Calu3 (cell line): ENCODE measurements around the gene MED27. TPM values are rescaled to one million over a fixed set of nuclear protein-coding genes. Genes with fewer than 3 reads are reported as not detected.
"Not testable (repeated sequence)": the region's sequence is repeated elsewhere in the genome, so short reads cannot be mapped to it uniquely, and the experiment has no call there.

ENCODE experiments used
- BruUV-seq: library from RNA; stranded (reverse); fragments of 400-500 nt; replicated peaks from 2 replicates; lab custom pipeline; 2021; lab: Mats Ljungman, UMichigan
- CTCF ChIA-PET: fragments of 300-600 bp; sonication (Branson Sonifier 250); formaldehyde crosslinking; loops from one replicate; lab custom pipeline; 2022; ENCODE audit warnings: antibody characterized with exemption; lab: Charles Lee
- DNase-seq: peaks from one replicate; pipeline ENCODE4 v3.0.0; 2022
- H3K27ac Mint-ChIP-seq: one replicate; pipeline ENCODE4 v1.8.0; 2022; ENCODE audit warnings: mixed read lengths; ENCODE audit not compliant: unreplicated experiment
- H3K27me3 Mint-ChIP-seq: one replicate; pipeline ENCODE4 v1.8.0; 2022; ENCODE audit warnings: mixed read lengths; ENCODE audit not compliant: unreplicated experiment
- H3K36me3 Mint-ChIP-seq: one replicate; pipeline ENCODE4 v1.8.0; 2022; ENCODE audit warnings: mild to moderate bottlenecking, moderate library complexity, mixed read lengths; ENCODE audit not compliant: insufficient read depth, unreplicated experiment
- H3K4me1 Mint-ChIP-seq: one replicate; pipeline ENCODE4 v1.8.0; 2022; ENCODE audit warnings: mild to moderate bottlenecking, low read depth, mixed read lengths; ENCODE audit not compliant: unreplicated experiment
- H3K4me3 Mint-ChIP-seq: one replicate; pipeline ENCODE4 v1.8.0; 2022; ENCODE audit warnings: mild to moderate bottlenecking, low read depth, moderate library complexity, mixed read lengths; ENCODE audit not compliant: unreplicated experiment
- H3K9me3 Mint-ChIP-seq: one replicate; pipeline ENCODE4 v1.8.0; 2022; ENCODE audit warnings: low read depth, mixed read lengths; ENCODE audit not compliant: unreplicated experiment
- CTCF ChIP-seq: fragments of 200-600 bp; IDR thresholded peaks from one replicate; pipeline ENCODE4 v1.8.0; 2022; ENCODE audit warnings: antibody characterized with exemption; ENCODE audit not compliant: unreplicated experiment
- intact Hi-C: fragments of 100-400 bp; cut with micrococcal nuclease; formaldehyde crosslinking; loops from one replicate; pipeline ENCODE4 v1.10.0; 2022; ENCODE audit not compliant: unreplicated experiment
- total RNA-seq: library from RNA; stranded (reverse); gene quantifications from 2 replicates; pipeline ENCODE4 v1.2.3, GENCODE V29; 2022

Gene MED27
- total RNA-seq, 1 experiment from 2014 or later, result 19.3 TPM

GRCh38 chr9:132062806-132063205 is 16.9 kb downstream of the MED27 start:
- no peaks in the 10 kb centered on the region for H3K27me3 Mint-ChIP-seq
- TF ChIP-seq CTCF, result no peak
- intact Hi-C loops, result no loop called here
- no peaks in the 10 kb centered on the region for H3K4me1 Mint-ChIP-seq
- H3K27ac Mint-ChIP-seq, result no peak overlapping the region
- peaks cover 3% of the 10 kb centered on the region for H3K9me3 Mint-ChIP-seq
- CTCF ChIA-PET, result no interaction called here
- no peaks in the 10 kb centered on the region for H3K36me3 Mint-ChIP-seq
- no peak overlapping the region for H3K4me3 Mint-ChIP-seq
- no peak for DNase-seq
- BruUV-seq, result no TSS peak

GRCh38 chr9:132061526-132061925 is 18.1 kb downstream of the MED27 start:
- CTCF ChIA-PET, result interaction anchor here (0.7 kb wide), 1 partner anchor 18 kb away, joined by 3 read pairs; no protein-coding TSS in a partner anchor
- TF ChIP-seq CTCF, result no peak
- no peak overlapping the region for H3K4me3 Mint-ChIP-seq
- H3K4me1 Mint-ChIP-seq, result no peaks in the 10 kb centered on the region
- intact Hi-C loops, result no loop called here
- H3K27ac Mint-ChIP-seq, result no peak overlapping the region
- H3K9me3 Mint-ChIP-seq, result peaks cover 3% of the 10 kb centered on the region
- BruUV-seq, result no TSS peak
- no peak for DNase-seq
- H3K27me3 Mint-ChIP-seq, result no peaks in the 10 kb centered on the region
- H3K36me3 Mint-ChIP-seq, result no peaks in the 10 kb centered on the region

GRCh38 chr9:132059361-132059760 is 20.3 kb downstream of the MED27 start:
- DNase-seq, result no peak
- intact Hi-C loops, result no loop called here
- Mint-ChIP-seq H3K4me1 (no peaks in the 10 kb centered on the region), H3K27ac (no peak overlapping the region), H3K36me3 (no peaks in the 10 kb centered on the region), H3K4me3 (no peak overlapping the region), H3K9me3 (peaks cover 3% of the 10 kb centered on the region), H3K27me3 (no peaks in the 10 kb centered on the region)
- BruUV-seq, result no TSS peak
- TF ChIP-seq CTCF, result no peak
- CTCF ChIA-PET, result no interaction called here

- BruUV-seq, result not testable (repeated sequence)
These were observed 21.4 kb downstream of the MED27 start for GRCh38 chr9:132058226-132058625.

GRCh38 chr9:132056717-132057560 is 22.7 kb downstream of the MED27 start:
- DNase-seq, result no peak
- no peak for TF ChIP-seq CTCF
- Mint-ChIP-seq H3K4me3 (no peak overlapping the region), H3K36me3 (no peaks in the 10 kb centered on the region), H3K4me1 (no peaks in the 10 kb centered on the region), H3K9me3 (peaks cover 3% of the 10 kb centered on the region), H3K27me3 (no peaks in the 10 kb centered on the region), H3K27ac (no peak overlapping the region)
- intact Hi-C loops, result no loop called here
- no TSS peak for BruUV-seq
- CTCF ChIA-PET, result no interaction called here

More at GRCh38 chr9:132058226-132058625, 21.4 kb downstream of the MED27 start:
- H3K27ac Mint-ChIP-seq, H3K27me3 Mint-ChIP-seq, H3K4me3 Mint-ChIP-seq, DNase-seq, H3K4me1 Mint-ChIP-seq, CTCF ChIA-PET, H3K9me3 Mint-ChIP-seq, intact Hi-C loops, H3K36me3 Mint-ChIP-seq: not testable (repeated sequence)
